ENCODE results near the gene UQCC2. TPM values are rescaled to one million over a fixed set of nuclear protein-coding genes. Genes with fewer than 3 reads are reported as not detected.

UQCC2 gene
- polyA plus RNA-seq, 1 of the 3 experiments (the other 2 are of a cell fraction), result 59.0 TPM

DNA sequence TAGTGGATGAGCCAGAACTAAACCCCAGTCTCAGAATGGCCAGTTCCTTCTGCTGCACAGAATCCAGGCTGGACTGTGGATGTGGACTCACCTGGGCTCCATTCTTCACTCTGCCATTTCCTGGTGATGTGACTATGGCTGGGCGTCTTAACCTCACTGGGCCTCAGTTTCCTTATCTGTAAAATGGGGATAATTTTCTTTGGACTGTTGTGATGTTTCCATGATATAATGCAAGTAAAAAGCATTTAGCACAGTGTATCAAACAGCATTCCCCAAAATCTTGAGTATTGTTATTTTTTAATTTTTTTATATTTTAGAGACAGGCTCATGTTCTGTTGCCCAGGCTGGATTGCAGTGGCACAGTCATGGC lies 41.1 kb upstream of the UQCC2 start:
- Histone ChIP-seq H3K36me3 (replicated peaks in 1 of 2; ENCODE audit: control insufficient read depth in 1 of 2, insufficient read depth in 2 of 2, low read length in 1 of 2) (no peaks in the 10 kb centered on the region), H3K9me2 (no peaks in the 10 kb centered on the region), H3K4me2 (no peak overlapping the region), H3F3A (replicated peaks; ENCODE audit: insufficient read depth) (no peaks in the 10 kb centered on the region), H2AFZ (ENCODE audit: low read depth) (no peak overlapping the region), H4K20me1 (ENCODE audit: insufficient read depth) (no peaks in the 10 kb centered on the region), H3K27ac (ENCODE audit: low read depth in 2 of 2, low read length in 1 of 2) (no peak overlapping the region), H3K9ac (no peak overlapping the region), H3K4me3 (ENCODE audit: low read depth in 2 of 2, low read length in 1 of 2) (no peak overlapping the region), H3K4me1 (ENCODE audit: control insufficient read depth in 1 of 2, insufficient read depth in 2 of 2, low read depth in 1 of 2, low read length in 1 of 2) (peaks cover 0 to 19% of the 10 kb centered on the region in 2 experiments; a peak in 1 of 4 replicates), H3K79me2 (ENCODE audit: insufficient read depth) (no peaks in the 10 kb centered on the region), H3K27me3 (ENCODE audit: insufficient read depth) (no peaks in the 10 kb centered on the region), H3K9me3 (no peaks in the 10 kb centered on the region)
- TF ChIP-seq EZH2phosphoT487 (IDR thresholded peaks at IDR 0.05; ENCODE audit: borderline replicate concordance, low read depth), result no peak
- no peak for TF ChIP-seq ELF1 (IDR thresholded peaks at IDR 0.05)
- TF ChIP-seq SIN3A (IDR thresholded peaks at IDR 0.05; ENCODE audit: borderline replicate concordance, low read depth, low read length), result no peak
- TF ChIP-seq, protein P1, sequence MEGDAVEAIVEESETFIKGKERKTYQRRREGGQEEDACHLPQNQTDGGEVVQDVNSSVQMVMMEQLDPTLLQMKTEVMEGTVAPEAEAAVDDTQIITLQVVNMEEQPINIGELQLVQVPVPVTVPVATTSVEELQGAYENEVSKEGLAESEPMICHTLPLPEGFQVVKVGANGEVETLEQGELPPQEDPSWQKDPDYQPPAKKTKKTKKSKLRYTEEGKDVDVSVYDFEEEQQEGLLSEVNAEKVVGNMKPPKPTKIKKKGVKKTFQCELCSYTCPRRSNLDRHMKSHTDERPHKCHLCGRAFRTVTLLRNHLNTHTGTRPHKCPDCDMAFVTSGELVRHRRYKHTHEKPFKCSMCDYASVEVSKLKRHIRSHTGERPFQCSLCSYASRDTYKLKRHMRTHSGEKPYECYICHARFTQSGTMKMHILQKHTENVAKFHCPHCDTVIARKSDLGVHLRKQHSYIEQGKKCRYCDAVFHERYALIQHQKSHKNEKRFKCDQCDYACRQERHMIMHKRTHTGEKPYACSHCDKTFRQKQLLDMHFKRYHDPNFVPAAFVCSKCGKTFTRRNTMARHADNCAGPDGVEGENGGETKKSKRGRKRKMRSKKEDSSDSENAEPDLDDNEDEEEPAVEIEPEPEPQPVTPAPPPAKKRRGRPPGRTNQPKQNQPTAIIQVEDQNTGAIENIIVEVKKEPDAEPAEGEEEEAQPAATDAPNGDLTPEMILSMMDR (IDR thresholded peaks at IDR 0.05), result no peak
- no peak for TF ChIP-seq CHD2 (IDR thresholded peaks at IDR 0.05; ENCODE audit: low read length, partially characterized antibody)
- TF ChIP-seq, protein P2, sequence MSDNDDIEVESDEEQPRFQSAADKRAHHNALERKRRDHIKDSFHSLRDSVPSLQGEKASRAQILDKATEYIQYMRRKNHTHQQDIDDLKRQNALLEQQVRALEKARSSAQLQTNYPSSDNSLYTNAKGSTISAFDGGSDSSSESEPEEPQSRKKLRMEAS (IDR thresholded peaks at IDR 0.05; ENCODE audit: low read depth), result no peak
- no peak for TF ChIP-seq SMC3 (IDR thresholded peaks at IDR 0.05; ENCODE audit: low read depth, low read length)
- no peak for TF ChIP-seq JUND (IDR thresholded peaks at IDR 0.05)
- TF ChIP-seq YY1 (IDR thresholded peaks at IDR 0.05; ENCODE audit: low read depth), result no peak
- TF ChIP-seq TAF1 (IDR thresholded peaks at IDR 0.05; ENCODE audit: borderline replicate concordance, low read depth, low read length), result no peak
- ChIA-PET POLR2A (no interaction called here), CTCF (interaction anchor here (0.8 to 5.2 kb wide), 6 partner anchors 9 to 411 kb away, joined by 3 to 39 read pairs (median 3); no protein-coding TSS in a partner anchor)
- DNase-seq, result no peak
- WGBS (ENCODE audit: low lambda C conversion rate), result 78% methylated on average over 1 of the region's 1 CpG

DNA sequence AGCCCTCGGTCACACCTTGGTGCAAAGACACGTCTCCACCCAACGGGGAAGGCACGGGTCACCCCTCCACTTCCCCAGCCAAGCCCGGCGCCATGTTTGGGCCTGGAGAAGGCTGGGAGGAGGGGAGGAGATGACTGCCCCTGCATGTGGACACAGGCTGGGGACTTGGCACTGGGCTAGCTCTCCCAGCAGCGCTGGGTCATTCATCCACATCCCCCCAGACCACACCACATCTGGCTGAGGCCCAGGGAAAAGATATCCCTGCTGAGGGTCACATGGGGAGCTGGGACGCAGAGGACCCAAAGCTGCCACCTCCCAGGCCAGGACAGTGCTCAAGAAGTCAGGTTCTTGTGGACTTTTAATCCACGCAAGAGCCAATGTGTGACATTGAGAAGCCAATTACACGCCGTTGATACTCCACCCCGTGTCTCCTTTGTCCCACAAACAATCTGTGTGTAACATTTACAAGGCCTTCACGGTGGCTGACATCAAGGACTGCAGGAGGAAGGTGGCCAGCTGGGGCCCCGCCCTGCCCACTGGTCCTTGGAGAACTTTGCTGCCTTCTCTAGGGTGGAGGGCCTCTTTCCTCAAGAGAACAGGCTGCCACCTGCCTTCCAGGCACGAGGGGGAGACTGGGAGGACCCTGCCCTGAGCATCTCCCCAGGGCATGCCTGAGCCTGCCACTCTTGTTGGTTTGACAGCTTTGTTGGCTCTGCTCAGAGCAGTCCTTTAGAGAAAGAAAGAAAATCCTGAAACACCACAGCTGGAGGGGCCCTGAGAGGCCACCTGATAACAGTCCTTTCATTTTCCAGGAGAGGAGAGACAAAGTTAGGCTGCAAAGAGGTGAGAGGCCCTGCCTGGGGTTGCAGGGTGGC lies 40.5 kb upstream of the UQCC2 start:
- ChIA-PET CTCF (interaction anchor here (0.6 to 9.2 kb wide), 9 partner anchors 8 to 1839 kb away, joined by 3 to 116 read pairs (median 4); no protein-coding TSS in a partner anchor), POLR2A (no interaction called here)
- H2AFZ ChIP-seq (ENCODE audit: low read depth), result no peak overlapping the region
- H3K79me2 ChIP-seq (ENCODE audit: insufficient read depth), result no peaks in the 10 kb centered on the region
- H3F3A ChIP-seq (replicated peaks; ENCODE audit: insufficient read depth), result no peaks in the 10 kb centered on the region
- TF ChIP-seq, protein P3, sequence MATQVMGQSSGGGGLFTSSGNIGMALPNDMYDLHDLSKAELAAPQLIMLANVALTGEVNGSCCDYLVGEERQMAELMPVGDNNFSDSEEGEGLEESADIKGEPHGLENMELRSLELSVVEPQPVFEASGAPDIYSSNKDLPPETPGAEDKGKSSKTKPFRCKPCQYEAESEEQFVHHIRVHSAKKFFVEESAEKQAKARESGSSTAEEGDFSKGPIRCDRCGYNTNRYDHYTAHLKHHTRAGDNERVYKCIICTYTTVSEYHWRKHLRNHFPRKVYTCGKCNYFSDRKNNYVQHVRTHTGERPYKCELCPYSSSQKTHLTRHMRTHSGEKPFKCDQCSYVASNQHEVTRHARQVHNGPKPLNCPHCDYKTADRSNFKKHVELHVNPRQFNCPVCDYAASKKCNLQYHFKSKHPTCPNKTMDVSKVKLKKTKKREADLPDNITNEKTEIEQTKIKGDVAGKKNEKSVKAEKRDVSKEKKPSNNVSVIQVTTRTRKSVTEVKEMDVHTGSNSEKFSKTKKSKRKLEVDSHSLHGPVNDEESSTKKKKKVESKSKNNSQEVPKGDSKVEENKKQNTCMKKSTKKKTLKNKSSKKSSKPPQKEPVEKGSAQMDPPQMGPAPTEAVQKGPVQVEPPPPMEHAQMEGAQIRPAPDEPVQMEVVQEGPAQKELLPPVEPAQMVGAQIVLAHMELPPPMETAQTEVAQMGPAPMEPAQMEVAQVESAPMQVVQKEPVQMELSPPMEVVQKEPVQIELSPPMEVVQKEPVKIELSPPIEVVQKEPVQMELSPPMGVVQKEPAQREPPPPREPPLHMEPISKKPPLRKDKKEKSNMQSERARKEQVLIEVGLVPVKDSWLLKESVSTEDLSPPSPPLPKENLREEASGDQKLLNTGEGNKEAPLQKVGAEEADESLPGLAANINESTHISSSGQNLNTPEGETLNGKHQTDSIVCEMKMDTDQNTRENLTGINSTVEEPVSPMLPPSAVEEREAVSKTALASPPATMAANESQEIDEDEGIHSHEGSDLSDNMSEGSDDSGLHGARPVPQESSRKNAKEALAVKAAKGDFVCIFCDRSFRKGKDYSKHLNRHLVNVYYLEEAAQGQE (IDR thresholded peaks at IDR 0.05; ENCODE audit: low read depth, low read length), result no peak
- no peaks in the 10 kb centered on the region for H4K20me1 ChIP-seq (ENCODE audit: insufficient read depth)
- H3K9ac ChIP-seq, result no peak overlapping the region
- no peak overlapping the region for H3K27ac ChIP-seq (ENCODE audit: low read depth in 2 of 2, low read length in 1 of 2)
- H3K9me3 ChIP-seq, result no peaks in the 10 kb centered on the region
- DNase-seq, result no peak
- no peak overlapping the region for H3K4me2 ChIP-seq
- H3K36me3 ChIP-seq (replicated peaks in 1 of 2; ENCODE audit: control insufficient read depth in 1 of 2, insufficient read depth in 2 of 2, low read length in 1 of 2), result no peaks in the 10 kb centered on the region
- no peaks in the 10 kb centered on the region for H3K9me2 ChIP-seq
- 89% methylated on average over 11 of the region's 15 CpGs for WGBS (ENCODE audit: low lambda C conversion rate)
- H3K27me3 ChIP-seq (ENCODE audit: insufficient read depth), result no peaks in the 10 kb centered on the region
- peaks cover 0 to 21% of the 10 kb centered on the region in 2 experiments; a peak in 1 of 4 replicates for H3K4me1 ChIP-seq (ENCODE audit: control insufficient read depth in 1 of 2, insufficient read depth in 2 of 2, low read depth in 1 of 2, low read length in 1 of 2)
- no peak overlapping the region for H3K4me3 ChIP-seq (ENCODE audit: low read depth in 2 of 2, low read length in 1 of 2)

Data from SK-N-SH (cell line).